Muscle layer of colon (tissue), 2 donors: ENCODE data around the gene SELENON.
"Not testable (repeated sequence)": the region's sequence is repeated elsewhere in the genome, so short reads cannot be mapped to it uniquely, and the experiment has no call there.

Experiments used
- H3K27ac ChIP-seq: one replicate; pipeline ENCODE4 v1.7.0; 2013; ENCODE audit warnings: low read depth, mild to moderate bottlenecking, low read length, moderate library complexity
- H3K27me3 ChIP-seq, 2 donors: one replicate each; pipeline ENCODE4 v1.7.0; 2013; ENCODE audit warnings: low read length in 2 of 2, mild to moderate bottlenecking in 2 of 2; ENCODE audit not compliant: insufficient read depth in 2 of 2, control insufficient read depth in 1 of 2
- H3K36me3 ChIP-seq: one replicate; pipeline ENCODE4 v1.7.0; 2013; ENCODE audit warnings: mild to moderate bottlenecking, low read length; ENCODE audit not compliant: insufficient read depth
- H3K4me1 ChIP-seq: one replicate; pipeline ENCODE4 v1.7.0; 2013; ENCODE audit warnings: mild to moderate bottlenecking, low read length; ENCODE audit not compliant: insufficient read depth
- H3K4me3 ChIP-seq, 2 donors: one replicate each; pipeline ENCODE4 v1.7.0; 2013; ENCODE audit warnings: low read length in 2 of 2, low read depth in 1 of 2, mild to moderate bottlenecking in 1 of 2, moderate library complexity in 1 of 2
- H3K9ac ChIP-seq: one replicate; pipeline ENCODE4 v1.7.0; 2013; ENCODE audit warnings: low read length
- H3K9me3 ChIP-seq: one replicate; pipeline ENCODE4 v1.7.0; 2013; ENCODE audit warnings: mild to moderate bottlenecking, low read length
- donor health status: abdominal sarcoma.
- donor health status: Adenocarcinoma of cecum.

SELENON gene

DNA sequence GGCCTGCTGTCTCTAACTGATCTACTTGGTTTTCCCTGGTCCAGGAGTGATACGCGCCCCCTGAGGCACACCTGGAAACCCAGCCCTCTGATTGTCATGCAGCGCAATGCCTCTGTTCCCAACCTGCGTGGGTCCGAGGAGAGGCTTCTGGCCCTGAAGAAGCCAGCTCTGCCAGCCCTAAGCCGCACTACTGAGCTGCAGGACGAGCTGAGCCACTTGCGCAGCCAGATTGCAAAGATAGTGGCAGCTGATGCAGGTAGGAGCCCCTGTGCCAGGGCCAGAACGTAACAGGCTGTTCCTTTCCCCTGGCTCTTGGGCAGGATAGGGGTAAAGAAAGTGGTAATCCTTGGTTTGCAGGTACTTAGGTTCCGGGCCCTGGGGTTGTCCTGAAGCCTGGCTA lies 26.6 kb downstream of the SELENON start:
- H3K4me1 ChIP-seq: peaks cover 11% of the 10 kb centered on the region
- no peak overlapping the region for H3K4me3 ChIP-seq
- H3K36me3 ChIP-seq: peaks cover 77% of the 10 kb centered on the region
- no peak overlapping the region for H3K27ac ChIP-seq
- no peak overlapping the region for H3K9ac ChIP-seq
- H3K9me3 ChIP-seq: no peaks in the 10 kb centered on the region
- no peaks in the 10 kb centered on the region for H3K27me3 ChIP-seq

DNA sequence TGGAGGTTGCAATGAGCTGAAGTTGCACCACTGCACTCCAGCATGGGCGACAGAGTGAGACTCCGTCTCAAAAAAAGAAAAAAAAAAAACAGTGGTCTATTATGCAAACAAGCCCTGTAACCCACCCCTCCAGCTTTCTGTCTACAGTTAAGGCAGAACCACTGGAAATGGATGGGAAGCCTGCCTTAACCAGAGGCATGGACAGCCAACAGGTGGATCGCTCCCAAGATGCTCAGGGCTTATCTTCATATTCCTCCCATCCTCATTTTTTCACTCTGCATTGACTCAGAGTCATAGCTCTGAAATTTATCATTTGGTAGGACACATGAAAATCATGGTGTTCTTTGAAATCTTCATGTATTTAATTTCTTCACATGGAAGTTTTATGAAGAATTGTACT lies 28.5 kb downstream of the SELENON start:
- Histone ChIP-seq H3K9ac (no peak overlapping the region), H3K4me1 (peaks cover 1% of the 10 kb centered on the region), H3K9me3 (no peaks in the 10 kb centered on the region), H3K27ac (no peak overlapping the region), H3K27me3 (no peaks in the 10 kb centered on the region), H3K4me3 (no peak overlapping the region), H3K36me3 (peaks cover 91% of the 10 kb centered on the region)

DNA sequence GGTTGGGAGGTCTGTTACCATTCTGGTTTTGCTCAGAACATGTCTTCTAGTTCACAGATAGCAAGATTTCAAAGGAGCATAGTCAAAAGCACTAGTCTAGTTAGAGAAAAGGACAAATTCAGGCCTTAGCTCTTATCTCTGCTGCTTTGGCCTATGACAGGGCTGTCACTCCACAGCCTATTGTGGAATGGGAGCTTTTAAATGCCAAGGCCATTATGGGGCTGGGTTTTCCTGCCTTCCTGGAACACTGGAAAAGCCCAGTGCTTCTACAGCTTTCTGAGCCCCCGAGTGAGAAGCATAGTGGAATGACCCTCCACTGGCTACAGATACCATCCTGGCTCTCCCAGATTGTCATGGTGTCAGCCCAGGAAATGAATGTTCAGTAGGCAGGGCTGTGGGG lies 29.1 kb downstream of the SELENON start:
- no peak overlapping the region for H3K4me3 ChIP-seq
- H3K27ac ChIP-seq: no peak overlapping the region
- H3K27me3 ChIP-seq: no peaks in the 10 kb centered on the region
- no peaks in the 10 kb centered on the region for H3K4me1 ChIP-seq
- H3K36me3 ChIP-seq: peaks cover 88% of the 10 kb centered on the region
- no peak overlapping the region for H3K9ac ChIP-seq
- H3K9me3 ChIP-seq: no peaks in the 10 kb centered on the region

DNA sequence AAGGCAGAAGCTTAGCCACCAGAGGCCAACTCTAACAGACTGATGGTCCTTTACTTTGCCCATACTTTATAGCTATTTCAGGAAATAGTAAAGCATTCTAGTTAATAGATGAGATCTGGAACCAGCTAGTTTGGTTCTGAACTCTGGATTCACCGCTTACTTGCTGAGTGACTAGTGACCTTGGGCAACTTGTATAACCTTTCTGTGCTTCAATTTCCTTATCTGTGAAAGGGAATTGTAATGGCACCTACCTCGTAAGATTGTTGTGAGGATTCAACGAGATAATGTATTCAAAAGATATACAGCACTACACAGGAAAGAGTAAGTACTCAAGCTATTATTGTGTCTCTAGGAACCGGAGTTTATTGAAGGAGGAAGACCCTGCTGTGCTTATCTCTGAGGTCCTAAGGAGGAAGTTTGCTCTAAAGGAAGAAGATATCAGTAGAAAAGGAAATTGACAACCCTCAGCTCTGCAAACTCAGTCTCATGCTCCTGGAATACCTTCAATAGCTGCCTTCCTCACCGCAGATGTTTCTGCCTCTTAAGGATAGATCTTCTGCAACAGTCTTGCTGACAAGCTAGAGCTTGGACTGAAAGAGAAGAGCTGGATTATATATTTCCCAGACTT lies 31.7 kb downstream of the SELENON start:
- peaks cover 84% of the 10 kb centered on the region for H3K36me3 ChIP-seq
- H3K27me3 ChIP-seq: no peaks in the 10 kb centered on the region
- no peak overlapping the region for H3K4me3 ChIP-seq
- H3K4me1 ChIP-seq: no peaks in the 10 kb centered on the region
- H3K27ac ChIP-seq: no peak overlapping the region
- H3K9me3 ChIP-seq: no peaks in the 10 kb centered on the region
- H3K9ac ChIP-seq: no peak overlapping the region

DNA sequence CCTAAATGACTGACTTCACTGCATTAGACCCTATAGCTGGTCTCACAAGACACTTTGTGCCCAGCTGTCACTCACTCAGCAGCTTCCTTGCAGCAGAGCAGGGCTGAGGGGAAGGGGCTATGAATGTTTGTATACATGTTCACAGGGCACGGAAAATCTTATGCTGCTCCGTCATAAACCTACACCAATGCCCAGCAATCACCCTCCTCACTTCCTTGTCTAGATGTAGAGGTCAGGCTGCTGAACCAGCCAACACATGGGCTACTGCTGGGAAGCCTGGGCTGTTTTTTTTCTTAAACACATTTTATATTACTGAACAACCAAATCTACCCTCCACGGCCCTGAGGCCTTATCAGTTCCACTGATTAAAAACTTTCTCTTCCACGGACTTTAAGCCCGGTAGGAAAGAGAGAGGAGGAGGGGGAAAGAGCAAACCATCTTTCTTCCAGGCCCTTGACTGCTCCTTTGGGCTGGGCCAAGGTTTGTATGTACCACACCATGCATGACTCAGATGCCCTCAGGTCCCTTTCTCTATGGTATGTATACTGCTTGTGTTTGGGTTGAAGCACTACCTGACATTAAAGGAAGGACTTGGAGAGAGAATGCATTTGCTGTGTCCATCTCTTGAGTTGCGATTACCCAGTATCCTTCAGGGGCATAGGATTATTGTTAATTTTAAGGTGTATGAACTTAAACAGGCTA lies 32.5 kb downstream of the SELENON start:
- no peak overlapping the region for H3K9ac ChIP-seq
- H3K27me3 ChIP-seq: no peaks in the 10 kb centered on the region
- H3K27ac ChIP-seq: no peak overlapping the region
- H3K9me3 ChIP-seq: no peaks in the 10 kb centered on the region
- H3K4me1 ChIP-seq: no peaks in the 10 kb centered on the region
- no peak overlapping the region for H3K4me3 ChIP-seq
- peaks cover 76% of the 10 kb centered on the region for H3K36me3 ChIP-seq

DNA sequence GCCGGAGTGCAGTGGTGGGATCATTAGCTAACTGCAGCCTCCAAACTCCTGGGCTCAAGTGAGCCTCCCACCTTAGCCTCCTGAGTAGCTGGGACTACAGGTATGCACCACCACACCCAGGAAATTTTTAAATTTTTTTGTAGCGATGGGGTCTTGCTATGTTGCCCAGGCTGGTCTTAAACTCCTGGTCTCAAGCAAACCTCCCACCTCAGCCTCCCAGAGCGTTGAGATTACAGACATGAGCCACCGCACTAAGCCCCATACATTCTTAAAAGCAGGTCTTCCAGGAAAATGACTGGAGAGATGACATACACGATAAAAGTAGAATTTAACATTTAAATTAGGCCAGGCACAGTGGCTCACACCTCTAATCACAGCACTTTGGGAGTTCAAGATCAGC lies 33.2 kb downstream of the SELENON start:
- Histone ChIP-seq H3K27me3 (no peaks in the 10 kb centered on the region), H3K36me3 (peaks cover 69% of the 10 kb centered on the region), H3K4me3 (no peak overlapping the region), H3K9me3 (no peaks in the 10 kb centered on the region), H3K27ac (no peak overlapping the region), H3K9ac (no peak overlapping the region), H3K4me1 (no peaks in the 10 kb centered on the region)

DNA sequence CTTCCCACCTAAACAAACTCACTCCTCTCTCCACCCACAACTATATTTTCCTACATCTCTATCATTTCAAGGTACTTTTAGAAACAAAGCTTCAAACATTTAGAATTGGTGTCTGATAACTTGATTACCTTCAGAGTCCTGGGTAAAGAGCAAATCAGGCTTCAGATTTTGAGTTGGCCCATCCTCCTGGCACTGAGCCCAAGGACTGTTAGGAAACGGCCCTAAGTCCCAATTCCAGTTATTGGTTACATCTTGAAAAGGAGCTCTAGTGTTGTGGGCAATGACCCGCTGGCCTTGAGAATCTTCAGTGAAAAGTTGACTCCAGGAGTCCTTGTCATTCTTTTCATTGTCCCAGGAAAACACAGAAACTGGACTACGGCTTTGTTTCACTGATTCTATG lies 34.9 kb downstream of the SELENON start:
- H3K27me3 ChIP-seq: no peaks in the 10 kb centered on the region
- H3K9ac ChIP-seq: no peak overlapping the region
- no peaks in the 10 kb centered on the region for H3K4me1 ChIP-seq
- H3K27ac ChIP-seq: no peak overlapping the region
- H3K36me3 ChIP-seq: peaks cover 52% of the 10 kb centered on the region
- H3K9me3 ChIP-seq: no peaks in the 10 kb centered on the region
- H3K4me3 ChIP-seq: no peak overlapping the region

DNA sequence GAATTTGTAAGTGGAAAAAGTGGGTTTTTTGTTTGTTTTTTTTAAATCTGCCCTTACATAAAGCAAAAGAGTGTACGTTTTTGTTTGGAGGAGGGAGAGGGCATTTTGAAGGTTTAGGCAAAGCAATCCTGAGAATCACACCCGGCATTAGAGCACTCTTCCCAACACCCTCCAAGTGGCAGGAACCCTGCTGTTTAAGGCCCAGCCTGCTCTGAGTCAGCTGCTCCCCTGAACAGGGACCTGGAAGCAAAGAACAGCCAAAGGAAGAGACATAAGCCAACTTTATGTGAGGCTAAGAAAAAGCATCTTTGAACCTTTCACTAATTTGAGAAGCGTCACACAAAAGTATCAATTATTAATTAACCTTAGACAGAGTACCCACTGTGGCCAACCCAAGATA lies 36.7 kb downstream of the SELENON start:
- Histone ChIP-seq H3K27me3 (no peaks in the 10 kb centered on the region), H3K36me3 (peaks cover 34% of the 10 kb centered on the region), H3K9ac (no peak overlapping the region), H3K9me3 (no peaks in the 10 kb centered on the region), H3K4me3 (no peak overlapping the region), H3K4me1 (no peaks in the 10 kb centered on the region), H3K27ac (no peak overlapping the region)

DNA sequence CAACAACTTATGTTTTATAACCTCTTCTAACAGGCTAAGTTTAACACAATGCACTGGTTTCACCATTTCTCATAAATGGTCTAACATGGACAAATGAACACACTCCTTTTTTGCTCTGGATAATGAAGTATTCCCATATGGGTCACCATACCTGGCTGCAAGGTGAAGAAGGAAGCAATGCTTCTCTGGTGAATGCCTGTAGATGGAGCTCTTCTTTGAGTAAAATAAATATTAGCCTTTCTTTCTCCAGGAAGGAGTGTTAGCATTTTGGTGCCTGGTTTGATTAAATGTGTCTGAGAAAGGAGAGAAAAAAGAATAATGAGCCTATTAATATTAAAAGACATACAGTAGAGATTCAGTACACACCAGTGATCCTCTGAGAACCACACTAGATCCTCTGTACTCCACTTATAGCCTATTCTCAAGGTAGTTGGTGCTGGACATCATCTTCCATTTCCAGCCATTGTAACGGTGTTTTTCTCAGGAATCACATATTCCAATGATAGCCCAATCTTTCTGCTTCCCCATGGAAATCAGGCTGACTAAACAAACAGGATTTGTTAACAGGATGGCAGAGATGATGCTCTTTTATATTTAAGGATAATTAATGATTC lies 37.4 kb downstream of the SELENON start:
- Histone ChIP-seq H3K27me3 (no peaks in the 10 kb centered on the region), H3K9ac (no peak overlapping the region), H3K4me3 (no peak overlapping the region), H3K4me1 (no peaks in the 10 kb centered on the region), H3K36me3 (peaks cover 27% of the 10 kb centered on the region), H3K9me3 (no peaks in the 10 kb centered on the region), H3K27ac (no peak overlapping the region)

DNA sequence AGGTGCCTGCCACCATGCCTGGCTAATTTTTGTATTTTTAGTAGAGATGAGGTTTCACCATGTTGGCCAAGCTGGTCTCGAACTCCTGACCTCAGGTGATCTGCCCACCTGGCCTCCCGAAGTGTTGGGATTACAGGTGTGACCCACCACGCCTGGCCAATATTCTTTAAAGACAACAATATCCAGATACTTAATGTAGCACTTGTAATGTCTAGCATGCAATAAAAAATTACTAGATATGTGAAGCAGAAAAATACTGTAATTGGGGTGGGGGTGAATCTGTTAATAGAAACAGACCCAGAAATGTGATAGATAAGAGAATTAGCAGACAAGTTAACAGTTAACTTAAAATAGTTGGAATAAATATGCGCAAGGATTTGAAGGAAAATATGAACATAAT lies 39.8 kb downstream of the SELENON start:
- not testable (repeated sequence) for H3K4me1 ChIP-seq, H3K27me3 ChIP-seq, H3K4me3 ChIP-seq, H3K9me3 ChIP-seq, H3K9ac ChIP-seq, H3K27ac ChIP-seq
- H3K36me3 ChIP-seq: peaks cover 16% of the 10 kb centered on the region

DNA sequence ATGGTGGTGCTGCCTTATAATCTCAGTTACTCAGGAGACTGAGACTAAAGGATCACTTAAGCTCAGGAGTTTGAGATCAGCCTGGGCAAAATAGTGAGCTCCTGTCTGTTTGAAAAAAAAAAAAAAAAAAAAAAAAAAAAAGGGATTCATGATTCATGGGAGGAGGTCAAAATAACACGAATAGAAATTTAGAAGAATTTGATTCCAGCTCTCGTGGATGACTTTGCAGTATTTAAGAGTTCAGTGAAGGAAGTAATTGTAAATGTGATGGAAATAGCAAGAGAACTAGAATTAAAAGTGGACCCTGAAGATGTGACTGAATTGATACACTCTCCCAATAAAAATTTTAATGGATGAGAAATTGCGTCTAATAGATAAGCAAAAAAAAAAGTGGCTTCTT lies 43.5 kb downstream of the SELENON start:
- H3K36me3 ChIP-seq: no peaks in the 10 kb centered on the region
- no peaks in the 10 kb centered on the region for H3K4me1 ChIP-seq
- H3K27ac ChIP-seq: no peak overlapping the region
- no peaks in the 10 kb centered on the region for H3K27me3 ChIP-seq
- H3K9me3 ChIP-seq: no peaks in the 10 kb centered on the region
- no peak overlapping the region for H3K4me3 ChIP-seq
- no peak overlapping the region for H3K9ac ChIP-seq
